Left lung (tissue), 10 donors: ENCODE measurements around the gene DDTL. TPM values are rescaled to one million over a fixed set of nuclear protein-coding genes. Genes with fewer than 3 reads are reported as not detected.

Experiments
- ATAC-seq: fragments of 200-7000 bp; cut with Tn5 transposase; one replicate; pipeline ENCODE4 v1.9.1; 2020; ENCODE audit warnings: moderate library complexity
- DNase-seq, 4 donors: peaks; one replicate each; pipeline ENCODE4 v3.0.0-alpha.2; 2013 to 2020
- H3K27ac ChIP-seq, 2 donors: fragments of 200-600 bp; sonication (generic) in 1 of 2; one replicate each; pipeline versions ENCODE4 v1.5.0 to v1.8.0; 2020 to 2021
- H3K27me3 ChIP-seq, 2 donors: fragments of 200-600 bp; sonication (generic) in 1 of 2; one replicate each; pipeline versions ENCODE4 v1.5.0 to v1.8.0; 2020 to 2021
- H3K36me3 ChIP-seq, 2 donors: fragments of 200-600 bp; sonication (generic) in 1 of 2; one replicate each; pipeline versions ENCODE4 v1.5.0 to v1.8.0; 2020 to 2021
- H3K4me1 ChIP-seq, 2 donors: fragments of 200-600 bp; one replicate each; pipeline ENCODE4 v1.8.0; 2021
- H3K4me3 ChIP-seq, 2 donors: fragments of 200-600 bp; sonication (generic) in 1 of 2; one replicate each; pipeline versions ENCODE4 v1.5.0 to v1.8.0; 2020 to 2021; ENCODE audit warnings: mild to moderate bottlenecking in 1 of 2
- H3K9me3 ChIP-seq, 2 donors: fragments of 200-600 bp; sonication (generic) in 1 of 2; one replicate each; pipeline versions ENCODE4 v1.5.0 to v1.8.0; 2020 to 2021
- intact Hi-C, 2 donors: fragments of 100-400 bp; cut with DNase I; formaldehyde crosslinking; loops; one replicate each; pipeline versions ENCODE4 v1.11.2 to v1.14.2; 2022
- polyA plus RNA-seq, 6 donors: library from polyadenylated mRNA; unstranded; fragments of 120-200 nt; gene quantifications; one replicate each; pipeline ENCODE4 v1.2.1, GENCODE V29; 2013; ENCODE audit not compliant: insufficient read length in 6 of 6
- total RNA-seq, 2 donors: library from RNA; stranded (reverse); fragmentation: NEBNext Ultra II Directional; extraction: Animal tissue kit (Norgen Biotek cat#: 25700); gene quantifications; one replicate each; pipeline ENCODE4 v1.2.1, GENCODE V29; 2021
- TF ChIP-seq, protein P1 (sequence below), 2 donors: fragments of 200-600 bp; sonication (generic) in 1 of 2; IDR thresholded peaks; one replicate each; pipeline versions ENCODE4 v1.5.0 to v1.8.0; 2021; ENCODE audit warnings: antibody characterized with exemption in 2 of 2
- donor health status: DM: no; HTN: yes; CAD: no.
- donor health status: DM: no; HTN: no; CAD: no.

Gene DDTL
- total and polyA plus RNA-seq, 8 donors: 2.4 to 12.3 (median 9.0) TPM; not detected in 1

GRCh38 chr22:24021304-24021703, 54.6 kb downstream of the DDTL start:
- Histone ChIP-seq H3K27me3 (no peaks in the 10 kb centered on the region), H3K27ac (no peak overlapping the region), H3K36me3 (peaks cover 0 to 15% of the 10 kb centered on the region in 2 donors), H3K4me1 (no peaks in the 10 kb centered on the region), H3K4me3 (no peak overlapping the region), H3K9me3 (no peaks in the 10 kb centered on the region)
- intact Hi-C loops: no loop called here
- TF ChIP-seq, protein P1, sequence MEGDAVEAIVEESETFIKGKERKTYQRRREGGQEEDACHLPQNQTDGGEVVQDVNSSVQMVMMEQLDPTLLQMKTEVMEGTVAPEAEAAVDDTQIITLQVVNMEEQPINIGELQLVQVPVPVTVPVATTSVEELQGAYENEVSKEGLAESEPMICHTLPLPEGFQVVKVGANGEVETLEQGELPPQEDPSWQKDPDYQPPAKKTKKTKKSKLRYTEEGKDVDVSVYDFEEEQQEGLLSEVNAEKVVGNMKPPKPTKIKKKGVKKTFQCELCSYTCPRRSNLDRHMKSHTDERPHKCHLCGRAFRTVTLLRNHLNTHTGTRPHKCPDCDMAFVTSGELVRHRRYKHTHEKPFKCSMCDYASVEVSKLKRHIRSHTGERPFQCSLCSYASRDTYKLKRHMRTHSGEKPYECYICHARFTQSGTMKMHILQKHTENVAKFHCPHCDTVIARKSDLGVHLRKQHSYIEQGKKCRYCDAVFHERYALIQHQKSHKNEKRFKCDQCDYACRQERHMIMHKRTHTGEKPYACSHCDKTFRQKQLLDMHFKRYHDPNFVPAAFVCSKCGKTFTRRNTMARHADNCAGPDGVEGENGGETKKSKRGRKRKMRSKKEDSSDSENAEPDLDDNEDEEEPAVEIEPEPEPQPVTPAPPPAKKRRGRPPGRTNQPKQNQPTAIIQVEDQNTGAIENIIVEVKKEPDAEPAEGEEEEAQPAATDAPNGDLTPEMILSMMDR (IDR thresholded peaks at IDR 0.05): no peak
- DNase-seq: no peak
- ATAC-seq: no peak

Other genes with a start within 250 kb of the DDTL start
- 1 to 10 TPM; 5.9 to 6.0 TPM for gene ZNF70, start 215.8 kb upstream of the DDTL start, total RNA-seq
- gene ZNF70, start 215.8 kb upstream of the DDTL start, polyA plus RNA-seq: 10 to 100 TPM in 3 of 6 donors, 1 to 10 TPM in 3; 8.4 to 10.7 (median 9.9) TPM
- gene VPREB3, start 212.5 kb upstream of the DDTL start, total RNA-seq: not detected
- 1 to 10 TPM in 1 of 6 donors, under 1 TPM in 4, not detected in 1; 0.34 to 1.4 (median 0.87) TPM for gene VPREB3, start 212.5 kb upstream of the DDTL start, polyA plus RNA-seq
- gene C22orf15, start 203.9 kb upstream of the DDTL start, total RNA-seq: 1 to 10 TPM in 1 of 2 donors, under 1 TPM in 1; 0.58 to 3.1 TPM
- 1 to 10 TPM; 3.1 to 7.8 (median 5.4) TPM for gene C22orf15, start 203.9 kb upstream of the DDTL start, polyA plus RNA-seq
- gene CHCHD10, start 198.9 kb upstream of the DDTL start, total RNA-seq: 100 to 1,000 TPM in 1 of 2 donors, 10 to 100 TPM in 1; 73.0 to 128 TPM
- gene CHCHD10, start 198.9 kb upstream of the DDTL start, polyA plus RNA-seq: 10 to 100 TPM; 19.0 to 41.2 (median 24.0) TPM
- gene MMP11, start 194.0 kb upstream of the DDTL start, total RNA-seq: 1 to 10 TPM; 1.2 to 5.3 TPM
- gene MMP11, start 194.0 kb upstream of the DDTL start, polyA plus RNA-seq: 10 to 100 TPM in 3 of 6 donors, 1 to 10 TPM in 3; 8.1 to 10.7 (median 9.8) TPM
- 10 to 100 TPM; 52.4 to 80.5 TPM for gene SMARCB1, start 179.9 kb upstream of the DDTL start, total RNA-seq
- gene SMARCB1, start 179.9 kb upstream of the DDTL start, polyA plus RNA-seq: 100 to 1,000 TPM; 134 to 166 (median 144) TPM
- gene DERL3, start 127.9 kb upstream of the DDTL start, total RNA-seq: 1 to 10 TPM; 6.7 to 9.4 TPM
- 1 to 10 TPM; 2.4 to 4.7 (median 3.8) TPM for gene DERL3, start 127.9 kb upstream of the DDTL start, polyA plus RNA-seq
- 10 to 100 TPM in 1 of 2 donors, 1 to 10 TPM in 1; 9.9 to 15.4 TPM for gene SLC2A11, start 109.0 kb upstream of the DDTL start, total RNA-seq
- 10 to 100 TPM; 14.6 to 26.7 (median 21.5) TPM for gene SLC2A11, start 109.0 kb upstream of the DDTL start, polyA plus RNA-seq
- 100 to 1,000 TPM; 361 to 467 TPM for gene MIF, start 72.5 kb upstream of the DDTL start, total RNA-seq
- 100 to 1,000 TPM; 139 to 276 (median 170) TPM for gene MIF, start 72.5 kb upstream of the DDTL start, polyA plus RNA-seq
- 10 to 100 TPM in 1 of 2 donors, 1 to 10 TPM in 1; 1.3 to 33.7 TPM for gene GSTT2B, start 5.7 kb upstream of the DDTL start, total RNA-seq
- gene GSTT2B, start 5.7 kb upstream of the DDTL start, polyA plus RNA-seq: 10 to 100 TPM in 3 of 6 donors, 1 to 10 TPM in 3; 7.6 to 21.8 (median 10.3) TPM
- gene DDT, start 7.6 kb downstream of the DDTL start, total RNA-seq: 100 to 1,000 TPM; 104 to 132 TPM
- 10 to 100 TPM; 52.5 to 71.4 (median 61.9) TPM for gene DDT, start 7.6 kb downstream of the DDTL start, polyA plus RNA-seq
- under 1 TPM in 1 of 2 donors, not detected in 1; 0.55 TPM for gene GSTT2, start 13.2 kb downstream of the DDTL start, total RNA-seq
- 1 to 10 TPM in 4 of 6 donors, under 1 TPM in 2; 0.27 to 2.6 (median 1.2) TPM for gene GSTT2, start 13.2 kb downstream of the DDTL start, polyA plus RNA-seq
- not detected for gene GSTT4, start 38.6 kb downstream of the DDTL start, total RNA-seq
- under 1 TPM in 1 of 6 donors, not detected in 5; 0.07 TPM for gene GSTT4, start 38.6 kb downstream of the DDTL start, polyA plus RNA-seq
- 100 to 1,000 TPM in 1 of 2 donors, 10 to 100 TPM in 1; 76.9 to 125 TPM for gene CABIN1, start 44.4 kb downstream of the DDTL start, total RNA-seq
- 100 to 1,000 TPM in 3 of 6 donors, 10 to 100 TPM in 3; 72.9 to 134 (median 97.6) TPM for gene CABIN1, start 44.4 kb downstream of the DDTL start, polyA plus RNA-seq
- 100 to 1,000 TPM in 1 of 2 donors, 10 to 100 TPM in 1; 63.2 to 374 TPM for gene SUSD2, start 214.6 kb downstream of the DDTL start, total RNA-seq
- gene SUSD2, start 214.6 kb downstream of the DDTL start, polyA plus RNA-seq: 10 to 100 TPM in 4 of 6 donors, 1 to 10 TPM in 2; 8.2 to 20.0 (median 13.3) TPM